ENCODE measurements around the gene MTUS2.

MTUS2 gene

GRCh38 chr13:28958441-28958840, 138.3 kb downstream of the MTUS2 start:
- no peak for TF ChIP-seq CTCF (IDR thresholded peaks at IDR 0.05)

DNA sequence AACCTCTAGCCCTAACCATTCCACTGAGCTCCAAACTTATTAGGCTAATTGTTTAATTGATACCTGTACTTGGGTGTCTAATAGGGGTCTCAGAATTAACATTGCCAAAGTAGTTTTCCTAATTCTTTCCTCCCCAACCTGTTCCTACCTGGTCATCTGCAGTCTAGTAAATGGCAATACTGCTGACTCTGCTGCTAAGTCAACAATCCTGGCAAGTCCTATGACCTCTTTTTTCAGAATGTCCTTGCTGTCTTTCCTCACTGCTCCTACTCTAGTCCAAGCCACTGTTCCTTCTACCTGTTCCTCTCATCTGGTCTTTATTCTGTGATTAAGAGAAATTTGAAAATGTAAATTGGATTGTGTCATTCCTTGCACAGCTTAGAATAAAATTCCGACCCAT, 143.9 kb downstream of the MTUS2 start:
- no peak for TF ChIP-seq CTCF (IDR thresholded peaks at IDR 0.05)

- TF ChIP-seq CTCF (IDR thresholded peaks at IDR 0.05), result no peak
Observed at GRCh38 chr13:28964803-28965202, 144.7 kb downstream of the MTUS2 start.

DNA sequence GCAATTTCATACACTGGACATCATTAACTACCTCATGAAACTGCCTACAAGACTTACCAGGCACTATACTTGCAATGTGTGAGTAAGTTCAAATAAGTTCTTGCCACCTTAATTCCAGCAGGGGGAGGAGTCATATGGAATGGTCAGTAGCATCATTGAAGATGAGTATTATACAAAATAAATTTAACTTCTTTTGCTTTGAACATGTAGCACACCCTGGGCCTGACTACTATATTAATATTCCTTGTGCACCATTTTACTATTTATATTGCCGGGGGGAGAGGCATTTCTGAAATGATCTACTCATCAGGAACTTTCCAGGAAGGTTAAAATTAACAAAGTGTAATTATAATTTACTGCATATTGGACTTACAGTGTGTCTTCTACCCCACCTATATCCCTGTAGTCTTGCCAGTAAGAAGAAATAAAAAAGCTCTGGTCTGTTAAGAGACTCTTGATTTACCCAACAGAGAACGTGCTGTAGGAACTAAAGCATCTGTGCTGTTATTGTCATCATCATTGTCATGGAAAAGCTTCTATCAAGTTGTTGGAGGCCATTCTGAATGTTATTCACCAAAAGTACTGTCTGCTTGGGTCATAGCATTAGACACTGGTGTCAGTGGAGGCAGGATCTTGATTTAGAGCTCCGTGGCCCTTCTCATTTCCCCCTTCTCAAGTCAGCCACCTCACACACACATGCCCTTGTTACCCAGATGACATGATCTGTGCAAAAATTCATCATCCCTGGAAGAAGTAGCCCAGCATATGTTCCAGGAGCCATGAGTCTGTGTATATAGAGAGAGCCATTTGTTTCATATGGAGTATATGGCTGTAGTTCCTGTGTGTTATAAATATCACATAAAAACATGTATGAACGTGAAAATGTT, 147.1 kb downstream of the MTUS2 start:
- TF ChIP-seq CTCF (IDR thresholded peaks at IDR 0.05), result no peak

- TF ChIP-seq CTCF (IDR thresholded peaks at IDR 0.05), result no peak
Observed at GRCh38 chr13:28976195-28976594, 156.1 kb downstream of the MTUS2 start.

- no peak for TF ChIP-seq CTCF (IDR thresholded peaks at IDR 0.05)
Observed at GRCh38 chr13:28976636-28977035, 156.5 kb downstream of the MTUS2 start.

- TF ChIP-seq CTCF (IDR thresholded peaks at IDR 0.05), result no peak
Observed at GRCh38 chr13:28978574-28978973, 158.4 kb downstream of the MTUS2 start.
